ENCODE measurements around the gene HOXA5. TPM values are rescaled to one million over a fixed set of nuclear protein-coding genes. Genes with fewer than 3 reads are reported as not detected.

The HOXA5 gene
- total and polyA plus RNA-seq, 2 donors (not counting 3 experiments of a cell fraction or from before 2014, with no cell fraction given) = 18.6 to 18.8 TPM

DNA sequence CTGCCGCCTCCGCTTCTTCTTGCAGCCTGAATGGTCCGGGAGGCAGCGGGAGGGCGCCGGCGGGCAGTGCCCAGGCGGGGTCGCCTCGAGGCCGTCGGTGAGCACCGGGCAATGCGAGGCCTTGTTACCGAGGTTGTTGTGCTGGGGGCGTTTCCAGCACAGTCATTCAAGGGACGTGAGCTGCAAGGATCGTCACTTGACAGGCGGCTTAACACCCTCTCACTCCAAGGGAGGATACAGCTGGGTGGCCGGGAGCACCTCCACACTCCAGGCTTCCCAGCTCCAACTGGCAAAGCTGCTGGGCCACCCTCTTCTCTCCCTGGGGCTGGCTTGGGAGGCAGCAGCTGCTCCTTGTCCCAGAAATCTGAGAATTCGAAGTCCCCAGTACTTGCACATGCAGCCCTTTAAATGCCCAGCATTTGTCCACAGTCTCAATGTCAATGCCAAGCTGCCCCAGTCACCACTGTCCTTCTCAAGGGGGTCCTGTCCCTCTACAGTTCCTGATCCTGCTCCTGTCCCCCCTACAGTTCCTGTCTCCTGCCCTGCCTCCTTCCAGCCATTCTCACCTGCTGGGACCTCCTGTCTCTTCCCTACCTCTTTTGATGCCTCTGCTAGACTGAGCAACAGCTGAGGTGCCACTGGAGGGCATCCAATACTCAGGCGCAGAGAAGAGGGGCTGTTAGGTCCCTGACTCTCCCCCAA is 46.0 kb upstream of the HOXA5 start:
- H2AFZ ChIP-seq (ENCODE audit: low read depth, low read length) = peak overlapping the region; percentile 5
- peak overlapping the region; percentile 82 for H3K4me2 ChIP-seq (ENCODE audit: insufficient read depth, low read length)
- ChIA-PET CTCF (interaction anchor here (1.1 to 5.0 kb wide), 3 partner anchors 10 to 904 kb away, joined by 4 to 42 read pairs (median 4); no protein-coding TSS in a partner anchor), POLR2A (no interaction called here)
- no TSS peak for BruUV-seq (replicated peaks)
- dilution Hi-C loops (cut with MboI; ENCODE audit: extremely low pct_ligation_motif_present, low sequenced_read_pairs) = no loop called here
- peaks cover 31% of the 10 kb centered on the region for H3K79me2 ChIP-seq (ENCODE audit: control insufficient read depth, insufficient read depth, low read length)
- H3K9me3 ChIP-seq (replicated peaks; ENCODE audit: control insufficient read depth, insufficient read depth, low read length) = no peaks in the 10 kb centered on the region
- peak; percentile 7 for TF ChIP-seq POLR2AphosphoS5 (IDR thresholded peaks at IDR 0.05; ENCODE audit: insufficient read depth, low read depth, low read length)
- TF ChIP-seq, protein P1, sequence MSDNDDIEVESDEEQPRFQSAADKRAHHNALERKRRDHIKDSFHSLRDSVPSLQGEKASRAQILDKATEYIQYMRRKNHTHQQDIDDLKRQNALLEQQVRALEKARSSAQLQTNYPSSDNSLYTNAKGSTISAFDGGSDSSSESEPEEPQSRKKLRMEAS (IDR thresholded peaks at IDR 0.05; ENCODE audit: insufficient read depth, insufficient read length) = no peak
- intact Hi-C loops (cut with micrococcal nuclease) = loop anchor here (2.0 to 5.0 kb wide), 3 partner anchors 473 to 1332 kb away; partner anchors contain the start of gene HIBADH
- no peaks in the 10 kb centered on the region for H4K20me1 ChIP-seq (replicated peaks; ENCODE audit: control insufficient read depth, extremely low read depth, insufficient read depth, low read length)
- peaks cover 47% of the 10 kb centered on the region for H3K4me1 ChIP-seq (ENCODE audit: control insufficient read depth, extremely low read depth, insufficient read depth, low read length)
- H3K9me1 ChIP-seq (replicated peaks; ENCODE audit: control insufficient read depth, extremely low read depth, insufficient read depth, low read length) = no peaks in the 10 kb centered on the region
- peak overlapping the region; percentile 77 for H3K9ac ChIP-seq (replicated peaks; ENCODE audit: extremely low read depth, insufficient read depth, low read length)
- peaks cover 7 to 15% of the 10 kb centered on the region in 2 experiments for H3K27me3 ChIP-seq (ENCODE audit: control insufficient read depth in 2 of 2, insufficient read depth in 2 of 2, low read length in 2 of 2)
- no peaks in the 10 kb centered on the region for H3K36me3 ChIP-seq (ENCODE audit: control insufficient read depth in 2 of 2, extremely low read depth in 1 of 2, insufficient read depth in 2 of 2, low read length in 2 of 2)
- peak overlapping the region in 1 of 3 experiments; percentile 44 for H3K4me3 ChIP-seq (replicated peaks in 1 of 3; ENCODE audit: insufficient read depth in 1 of 3, low read depth in 1 of 3, low read length in 3 of 3)
- FAIRE-seq (no peak), DNase-seq (ENCODE audit: low read depth, low spot score) (peak; percentile 79)
- H3K27ac ChIP-seq (ENCODE audit: insufficient read depth, low read depth, low read length) = peak overlapping the region; percentile 90

DNA sequence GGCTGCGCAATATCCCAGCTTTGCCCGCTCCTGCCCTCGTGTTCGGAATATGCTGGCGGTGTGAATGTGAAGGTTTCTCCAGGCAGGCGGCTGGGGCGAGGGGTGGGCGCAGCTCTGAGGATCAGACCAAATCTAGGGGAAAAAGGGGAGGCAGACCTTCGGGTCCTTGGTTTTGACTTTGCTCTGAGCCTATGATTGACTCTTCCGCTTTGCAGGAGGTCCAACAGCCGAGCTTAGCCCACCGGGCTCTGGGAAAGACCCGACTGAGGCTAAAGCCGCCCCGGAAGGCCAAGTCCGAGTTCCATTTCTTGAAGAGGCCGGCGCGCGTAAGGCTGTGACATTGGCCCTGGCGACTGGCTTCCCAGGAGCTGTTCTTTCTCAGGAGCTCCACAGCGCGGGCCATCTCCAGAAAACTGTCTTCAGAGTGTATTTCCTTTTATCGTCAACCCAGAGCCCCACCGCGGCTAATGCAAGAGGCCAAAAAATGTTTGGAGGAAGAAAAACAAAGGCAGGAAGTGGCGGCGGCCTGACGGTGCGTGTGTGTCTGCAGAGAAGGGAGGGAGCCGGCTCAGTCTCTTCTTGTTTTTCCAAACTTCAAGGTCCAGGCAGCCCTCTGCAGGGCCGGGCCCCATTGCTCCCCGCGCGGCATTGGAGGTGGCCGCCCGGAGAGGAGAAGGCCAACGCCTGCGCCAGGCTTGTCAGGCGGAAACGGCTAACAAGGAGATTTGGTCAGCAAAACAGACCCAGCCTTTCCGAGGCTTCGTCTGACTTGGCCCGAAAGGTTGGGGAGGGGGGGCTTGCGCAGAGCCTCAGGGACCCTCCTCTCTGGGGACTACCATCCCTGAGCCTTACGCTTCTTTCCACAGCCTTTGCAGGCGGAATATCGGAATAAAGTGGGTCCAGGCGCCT is 45.2 kb upstream of the HOXA5 start:
- peaks cover 2 to 7% of the 10 kb centered on the region in 2 experiments for H3K27me3 ChIP-seq (ENCODE audit: control insufficient read depth in 2 of 2, insufficient read depth in 2 of 2, low read length in 2 of 2)
- DNase-seq (ENCODE audit: low read depth, low spot score) (peak; percentile 81), FAIRE-seq (peak; percentile 99)
- H3K4me3 ChIP-seq (replicated peaks in 1 of 3; ENCODE audit: insufficient read depth in 1 of 3, low read depth in 1 of 3, low read length in 3 of 3) = peak overlapping the region; percentile 6 to 48 (median 44)
- peak overlapping the region; percentile 90 for H3K27ac ChIP-seq (ENCODE audit: insufficient read depth, low read depth, low read length)
- intact Hi-C loops (cut with micrococcal nuclease) = loop anchor here (2.0 to 5.0 kb wide), 3 partner anchors 474 to 1331 kb away; partner anchors contain the start of gene HIBADH
- TF ChIP-seq FOS (IDR thresholded peaks at IDR 0.05; ENCODE audit: borderline replicate concordance, insufficient read depth, low read length) = peak; percentile 30
- TF ChIP-seq, protein P1 (IDR thresholded peaks at IDR 0.05; ENCODE audit: insufficient read depth, insufficient read length) = no peak
- TF ChIP-seq JUN (IDR thresholded peaks at IDR 0.05; ENCODE audit: borderline replicate concordance, insufficient read depth, insufficient read length, low read depth) = no peak
- no peak for TF ChIP-seq MYC (IDR thresholded peaks at IDR 0.05; ENCODE audit: low read depth, low read length)
- TF ChIP-seq POLR2A (IDR thresholded peaks at IDR 0.05; ENCODE audit: low read depth, low read length) = peak; percentile 53
- peak; percentile 44 for TF ChIP-seq POLR2AphosphoS5 (IDR thresholded peaks at IDR 0.05; ENCODE audit: insufficient read depth, low read depth, low read length)
- H3K9ac ChIP-seq (replicated peaks; ENCODE audit: extremely low read depth, insufficient read depth, low read length) = peak overlapping the region; percentile 77
- no peaks in the 10 kb centered on the region for H3K36me3 ChIP-seq (ENCODE audit: control insufficient read depth in 2 of 2, extremely low read depth in 1 of 2, insufficient read depth in 2 of 2, low read length in 2 of 2)
- H3K4me1 ChIP-seq (ENCODE audit: control insufficient read depth, extremely low read depth, insufficient read depth, low read length) = peaks cover 50% of the 10 kb centered on the region
- peaks cover 40% of the 10 kb centered on the region for H3K79me2 ChIP-seq (ENCODE audit: control insufficient read depth, insufficient read depth, low read length)
- TSS peak; percentile 43 for BruUV-seq (replicated peaks)
- ChIA-PET CTCF (interaction anchor here (1.6 to 5.0 kb wide), 2 partner anchors 9 to 905 kb away, joined by 4 to 42 read pairs; no protein-coding TSS in a partner anchor), POLR2A (no interaction called here)
- peak overlapping the region; percentile 5 for H2AFZ ChIP-seq (ENCODE audit: low read depth, low read length)
- no peaks in the 10 kb centered on the region for H3K9me1 ChIP-seq (replicated peaks; ENCODE audit: control insufficient read depth, extremely low read depth, insufficient read depth, low read length)
- H3K4me2 ChIP-seq (ENCODE audit: insufficient read depth, low read length) = peak overlapping the region; percentile 82
- no peaks in the 10 kb centered on the region for H3K9me3 ChIP-seq (replicated peaks; ENCODE audit: control insufficient read depth, insufficient read depth, low read length)
- dilution Hi-C loops (cut with MboI; ENCODE audit: extremely low pct_ligation_motif_present, low sequenced_read_pairs) = no loop called here
- H4K20me1 ChIP-seq (replicated peaks; ENCODE audit: control insufficient read depth, extremely low read depth, insufficient read depth, low read length) = no peaks in the 10 kb centered on the region
